HEK293 (cell line): ENCODE results near the gene SP2.

ENCODE experiments used
- CTCF ChIP-seq: fragments of 450-650 bp; formaldehyde crosslinking; IDR thresholded peaks from 2 replicates; pipeline ENCODE4 v1.5.1; 2016; ENCODE audit warnings: missing biosample characterization, missing genetic modification characterization
- GLIS1 ChIP-seq: fragments of 450-650 bp; formaldehyde crosslinking; IDR thresholded peaks from 2 replicates; pipeline ENCODE4 v1.5.1; 2016; ENCODE audit warnings: missing biosample characterization, missing genetic modification characterization
- GLIS2 ChIP-seq: fragments of 450-650 bp; formaldehyde crosslinking; IDR thresholded peaks from 2 replicates; pipeline ENCODE4 v1.5.1; 2016; ENCODE audit warnings: missing biosample characterization, missing genetic modification characterization
- ZBTB1 ChIP-seq: fragments of 450-650 bp; formaldehyde crosslinking; IDR thresholded peaks from 2 replicates; pipeline ENCODE4 v1.5.1; 2016; ENCODE audit warnings: missing biosample characterization, missing genetic modification characterization
- ZBTB17 ChIP-seq: fragments of 450-650 bp; formaldehyde crosslinking; IDR thresholded peaks from 2 replicates; pipeline ENCODE4 v1.5.1; 2016; ENCODE audit warnings: missing biosample characterization, missing genetic modification characterization
- ZBTB20 ChIP-seq: fragments of 450-650 bp; formaldehyde crosslinking; IDR thresholded peaks from 2 replicates; pipeline ENCODE4 v1.5.1; 2016; ENCODE audit warnings: missing biosample characterization, missing genetic modification characterization
- ZEB2 ChIP-seq: fragments of 450-650 bp; formaldehyde crosslinking; IDR thresholded peaks from 2 replicates; pipeline ENCODE4 v1.5.1; 2016; ENCODE audit warnings: missing biosample characterization, missing genetic modification characterization
- ZNF10 ChIP-seq: fragments of 450-650 bp; formaldehyde crosslinking; IDR thresholded peaks from 2 replicates; pipeline ENCODE4 v1.5.1; 2017; ENCODE audit warnings: missing biosample characterization, missing genetic modification characterization
- ZNF146 ChIP-seq: fragments of 450-650 bp; formaldehyde crosslinking; IDR thresholded peaks from 2 replicates; pipeline ENCODE4 v1.5.1; 2016; ENCODE audit warnings: missing biosample characterization, missing genetic modification characterization
- ZNF248 ChIP-seq: fragments of 450-650 bp; formaldehyde crosslinking; IDR thresholded peaks from 2 replicates; pipeline ENCODE4 v1.5.1; 2017; ENCODE audit warnings: missing biosample characterization, missing genetic modification characterization
- ZNF274 ChIP-seq, 2 experiments: fragments of 200-500 bp in 1 of 2; fragments of 450-650 bp in 1 of 2; sonication (Bioruptor generic) in 1 of 2; formaldehyde crosslinking in 1 of 2; IDR thresholded peaks; 2 replicates each; pipeline versions ENCODE4 v1.5.1 to v1.6.1; 2014 to 2016; ENCODE audit warnings: borderline replicate concordance in 1 of 2, inconsistent platforms in 1 of 2, low read length in 1 of 2, missing biosample characterization in 1 of 2, missing genetic modification characterization in 1 of 2
- ZSCAN16 ChIP-seq: fragments of 450-650 bp; formaldehyde crosslinking; IDR thresholded peaks from 2 replicates; pipeline ENCODE4 v1.5.1; 2016; ENCODE audit warnings: missing biosample characterization, missing genetic modification characterization
- TF ChIP-seq, protein P1 (sequence below): fragments of 450-650 bp; formaldehyde crosslinking; IDR thresholded peaks from 2 replicates; pipeline ENCODE4 v1.5.1; 2016; ENCODE audit warnings: missing biosample characterization, missing genetic modification characterization

DNA sequence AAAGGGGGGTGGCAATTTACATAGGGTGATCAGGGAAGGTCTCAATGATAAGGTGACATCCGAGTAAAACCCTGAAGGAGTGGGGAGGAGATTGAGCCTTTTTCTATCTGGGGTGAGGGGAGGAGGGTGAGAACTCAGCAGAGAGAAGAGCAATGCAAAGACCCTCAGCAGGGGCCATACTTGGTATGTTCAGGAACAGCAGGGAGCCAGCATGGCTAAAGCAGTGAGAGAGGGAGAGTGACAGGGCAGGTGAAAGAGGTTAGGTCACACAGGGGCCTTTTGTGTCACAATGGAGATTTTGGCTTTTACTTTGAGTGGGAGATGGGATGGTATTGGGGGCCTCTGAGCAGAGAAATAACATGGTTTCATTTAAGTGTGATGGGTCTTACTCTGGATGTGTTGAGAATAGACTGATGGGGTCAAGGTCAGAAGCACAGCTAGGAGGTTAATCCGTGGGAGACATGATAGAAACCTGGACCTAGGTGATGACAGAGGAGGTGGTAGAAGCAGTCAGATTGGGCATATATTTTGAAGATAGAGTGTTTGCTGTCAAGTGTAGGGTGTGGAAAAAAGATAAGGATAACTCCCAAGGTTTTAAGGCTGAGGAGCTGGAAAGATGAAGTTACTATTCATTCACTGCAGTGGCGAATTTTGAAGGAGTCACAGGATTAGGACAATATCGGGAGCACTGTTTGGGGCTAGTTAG lies 6.2 kb downstream of the SP2 start:
- TF ChIP-seq CTCF (tag by site-specific recombination) (no peak), ZNF274 (IDR thresholded peaks at IDR 0.05; ENCODE audit: low read length) (no peak), ZNF274 (tag by site-specific recombination; IDR thresholded peaks at IDR 0.05; ENCODE audit: borderline replicate concordance) (no peak), ZBTB17 (tag by site-specific recombination) (no peak), ZEB2 (tag by site-specific recombination) (no peak), ZNF146 (no peak), ZNF10 (tag by site-specific recombination) (no peak), ZSCAN16 (tag by site-specific recombination) (no peak), GLIS1 (tag by site-specific recombination) (no peak), ZNF248 (tag by site-specific recombination) (no peak), GLIS2 (tag by site-specific recombination) (no peak), ZBTB1 (tag by site-specific recombination) (no peak), ZBTB20 (tag by site-specific recombination) (no peak)
- TF ChIP-seq, protein P1, sequence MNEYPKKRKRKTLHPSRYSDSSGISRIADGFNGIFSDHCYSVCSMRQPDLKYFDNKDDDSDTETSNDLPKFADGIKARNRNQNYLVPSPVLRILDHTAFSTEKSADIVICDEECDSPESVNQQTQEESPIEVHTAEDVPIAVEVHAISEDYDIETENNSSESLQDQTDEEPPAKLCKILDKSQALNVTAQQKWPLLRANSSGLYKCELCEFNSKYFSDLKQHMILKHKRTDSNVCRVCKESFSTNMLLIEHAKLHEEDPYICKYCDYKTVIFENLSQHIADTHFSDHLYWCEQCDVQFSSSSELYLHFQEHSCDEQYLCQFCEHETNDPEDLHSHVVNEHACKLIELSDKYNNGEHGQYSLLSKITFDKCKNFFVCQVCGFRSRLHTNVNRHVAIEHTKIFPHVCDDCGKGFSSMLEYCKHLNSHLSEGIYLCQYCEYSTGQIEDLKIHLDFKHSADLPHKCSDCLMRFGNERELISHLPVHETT (tag by site-specific recombination) = no peak
